ENCODE measurements around the gene SLC22A23. TPM values are rescaled to one million over a fixed set of nuclear protein-coding genes. Genes with fewer than 3 reads are reported as not detected.

SLC22A23 gene
- total RNA-seq, 1 donor from 2014 or later, result 0.95 TPM

DNA sequence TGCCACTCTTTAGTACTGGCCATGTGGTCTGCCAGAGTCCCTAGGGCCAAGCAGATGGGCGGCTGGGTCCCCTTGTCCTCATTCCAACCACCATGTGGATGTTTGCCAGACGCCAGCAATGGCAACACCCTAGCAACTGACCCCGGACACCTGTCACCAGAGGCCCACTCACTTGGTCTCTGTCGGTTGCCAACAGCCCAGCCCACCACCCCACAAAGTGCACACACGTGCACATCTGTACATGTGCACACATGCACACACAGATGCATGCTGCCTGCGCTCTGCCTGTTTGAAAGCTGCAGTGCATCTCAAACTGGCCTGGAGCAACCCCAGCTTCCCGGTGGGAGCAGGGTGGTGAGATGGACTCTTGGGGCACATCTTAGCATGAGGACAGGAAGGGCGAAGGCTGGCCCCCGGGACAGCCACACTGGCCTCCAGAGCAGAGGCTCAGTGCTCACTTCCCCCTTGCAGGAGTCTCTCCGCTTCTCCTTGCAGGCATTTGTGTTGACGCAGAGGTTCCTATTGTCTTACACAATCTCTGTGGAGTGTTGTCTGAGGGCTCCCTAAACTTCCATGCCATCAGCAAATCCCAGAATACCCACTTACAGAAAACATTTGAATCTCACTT lies 144.1 kb downstream of the SLC22A23 start:
- no peaks in the 10 kb centered on the region for H3K9me3 Mint-ChIP-seq
- TF ChIP-seq, protein P1, sequence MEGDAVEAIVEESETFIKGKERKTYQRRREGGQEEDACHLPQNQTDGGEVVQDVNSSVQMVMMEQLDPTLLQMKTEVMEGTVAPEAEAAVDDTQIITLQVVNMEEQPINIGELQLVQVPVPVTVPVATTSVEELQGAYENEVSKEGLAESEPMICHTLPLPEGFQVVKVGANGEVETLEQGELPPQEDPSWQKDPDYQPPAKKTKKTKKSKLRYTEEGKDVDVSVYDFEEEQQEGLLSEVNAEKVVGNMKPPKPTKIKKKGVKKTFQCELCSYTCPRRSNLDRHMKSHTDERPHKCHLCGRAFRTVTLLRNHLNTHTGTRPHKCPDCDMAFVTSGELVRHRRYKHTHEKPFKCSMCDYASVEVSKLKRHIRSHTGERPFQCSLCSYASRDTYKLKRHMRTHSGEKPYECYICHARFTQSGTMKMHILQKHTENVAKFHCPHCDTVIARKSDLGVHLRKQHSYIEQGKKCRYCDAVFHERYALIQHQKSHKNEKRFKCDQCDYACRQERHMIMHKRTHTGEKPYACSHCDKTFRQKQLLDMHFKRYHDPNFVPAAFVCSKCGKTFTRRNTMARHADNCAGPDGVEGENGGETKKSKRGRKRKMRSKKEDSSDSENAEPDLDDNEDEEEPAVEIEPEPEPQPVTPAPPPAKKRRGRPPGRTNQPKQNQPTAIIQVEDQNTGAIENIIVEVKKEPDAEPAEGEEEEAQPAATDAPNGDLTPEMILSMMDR (IDR thresholded peaks at IDR 0.05), result no peak
- no peaks in the 10 kb centered on the region for H3K4me1 Mint-ChIP-seq
- no peak for ATAC-seq (ENCODE audit: low read depth)
- intact Hi-C loops (cut with micrococcal nuclease), result no loop called here
- H3K27ac Mint-ChIP-seq, result no peak overlapping the region
- H3K36me3 Mint-ChIP-seq (ENCODE audit: low read depth), result no peaks in the 10 kb centered on the region
- DNase-seq, result no peak
- ChIA-PET POLR2A (no interaction called here), CTCF (no interaction called here)
- no peak overlapping the region for H3K4me3 Mint-ChIP-seq
- H3K27me3 Mint-ChIP-seq, result peaks cover 11% of the 10 kb centered on the region

DNA sequence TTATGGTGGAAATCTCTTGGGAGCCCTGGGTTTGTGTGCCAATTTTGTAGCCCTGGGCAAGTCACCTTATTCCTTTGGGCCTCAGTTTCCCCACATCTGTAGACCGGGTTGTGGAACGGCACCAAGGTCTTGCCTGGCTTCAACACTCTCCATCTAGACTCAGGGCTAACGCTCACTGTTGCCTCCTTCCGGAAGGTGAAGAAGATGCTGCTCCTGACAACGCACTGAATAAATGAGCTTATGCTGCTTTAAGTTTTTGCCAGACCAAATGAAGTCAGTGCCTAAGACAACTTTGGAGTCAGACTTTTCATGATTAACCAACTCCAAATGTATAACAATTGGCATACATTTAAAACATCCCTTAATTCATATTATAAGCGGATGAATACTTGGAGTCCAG lies 145.0 kb downstream of the SLC22A23 start:
- DNase-seq, result no peak
- TF ChIP-seq, protein P1 (IDR thresholded peaks at IDR 0.05), result no peak
- CTCF ChIA-PET, result no interaction called here
- Mint-ChIP-seq H3K4me3 (no peak overlapping the region), H3K4me1 (no peaks in the 10 kb centered on the region), H3K36me3 (ENCODE audit: low read depth) (no peaks in the 10 kb centered on the region), H3K9me3 (no peaks in the 10 kb centered on the region), H3K27ac (no peak overlapping the region), H3K27me3 (peaks cover 10% of the 10 kb centered on the region)
- no peak for ATAC-seq (ENCODE audit: low read depth)
- POLR2A ChIA-PET, result no interaction called here
- intact Hi-C loops (cut with micrococcal nuclease), result no loop called here

DNA sequence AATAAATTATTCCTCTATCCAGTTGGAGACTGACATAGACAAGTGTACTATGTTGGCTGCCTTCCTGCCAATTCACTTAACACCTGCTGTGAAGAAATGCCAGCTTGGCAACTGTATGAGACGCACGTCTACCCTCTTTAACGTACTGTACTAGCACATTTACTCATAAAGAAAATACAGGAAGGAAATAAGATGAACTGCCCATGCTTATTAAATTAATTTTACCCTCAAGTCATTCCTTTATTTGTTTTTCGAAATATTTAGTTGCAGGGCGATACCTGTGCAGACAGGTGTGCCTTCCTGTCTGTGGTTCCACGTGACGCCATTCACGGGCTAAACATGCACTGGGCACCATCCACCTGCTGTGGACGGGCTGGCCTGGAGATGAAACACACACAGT lies 146.1 kb downstream of the SLC22A23 start:
- no peak overlapping the region for H3K27ac Mint-ChIP-seq
- no peak for ATAC-seq (ENCODE audit: low read depth)
- H3K9me3 Mint-ChIP-seq, result no peaks in the 10 kb centered on the region
- H3K36me3 Mint-ChIP-seq (ENCODE audit: low read depth), result no peaks in the 10 kb centered on the region
- intact Hi-C loops (cut with micrococcal nuclease), result no loop called here
- no peak for DNase-seq
- no peak overlapping the region for H3K4me3 Mint-ChIP-seq
- CTCF ChIA-PET, result no interaction called here
- peaks cover 10% of the 10 kb centered on the region for H3K27me3 Mint-ChIP-seq
- TF ChIP-seq, protein P1 (IDR thresholded peaks at IDR 0.05), result no peak
- H3K4me1 Mint-ChIP-seq, result no peaks in the 10 kb centered on the region
- POLR2A ChIA-PET, result no interaction called here

DNA sequence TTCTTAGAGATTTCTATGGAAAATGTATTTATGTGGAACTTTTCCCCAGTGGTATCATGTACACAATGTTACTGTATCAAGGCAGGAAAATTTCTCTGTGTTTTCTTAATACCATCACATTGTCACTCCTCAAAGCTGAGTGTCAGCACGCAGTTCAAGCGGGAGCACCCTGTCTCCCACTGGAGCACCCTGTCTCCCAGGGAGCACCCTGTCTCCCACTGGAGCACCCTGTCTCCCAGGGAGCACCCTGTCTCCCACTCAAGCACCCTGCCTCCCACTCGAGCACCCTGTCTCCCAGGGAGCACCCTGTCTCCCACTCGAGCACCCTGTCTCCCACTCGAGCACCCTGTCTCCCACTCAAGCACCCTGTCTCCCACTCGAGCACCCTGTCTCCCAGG lies 146.8 kb downstream of the SLC22A23 start:
- no peak for ATAC-seq (ENCODE audit: low read depth)
- no peak for DNase-seq
- intact Hi-C loops (cut with micrococcal nuclease), result no loop called here
- ChIA-PET POLR2A (no interaction called here), CTCF (no interaction called here)
- Mint-ChIP-seq H3K9me3 (no peaks in the 10 kb centered on the region), H3K4me3 (no peak overlapping the region), H3K27me3 (peaks cover 13% of the 10 kb centered on the region), H3K27ac (no peak overlapping the region), H3K4me1 (no peaks in the 10 kb centered on the region), H3K36me3 (ENCODE audit: low read depth) (no peaks in the 10 kb centered on the region)
- TF ChIP-seq, protein P1 (IDR thresholded peaks at IDR 0.05), result no peak

DNA sequence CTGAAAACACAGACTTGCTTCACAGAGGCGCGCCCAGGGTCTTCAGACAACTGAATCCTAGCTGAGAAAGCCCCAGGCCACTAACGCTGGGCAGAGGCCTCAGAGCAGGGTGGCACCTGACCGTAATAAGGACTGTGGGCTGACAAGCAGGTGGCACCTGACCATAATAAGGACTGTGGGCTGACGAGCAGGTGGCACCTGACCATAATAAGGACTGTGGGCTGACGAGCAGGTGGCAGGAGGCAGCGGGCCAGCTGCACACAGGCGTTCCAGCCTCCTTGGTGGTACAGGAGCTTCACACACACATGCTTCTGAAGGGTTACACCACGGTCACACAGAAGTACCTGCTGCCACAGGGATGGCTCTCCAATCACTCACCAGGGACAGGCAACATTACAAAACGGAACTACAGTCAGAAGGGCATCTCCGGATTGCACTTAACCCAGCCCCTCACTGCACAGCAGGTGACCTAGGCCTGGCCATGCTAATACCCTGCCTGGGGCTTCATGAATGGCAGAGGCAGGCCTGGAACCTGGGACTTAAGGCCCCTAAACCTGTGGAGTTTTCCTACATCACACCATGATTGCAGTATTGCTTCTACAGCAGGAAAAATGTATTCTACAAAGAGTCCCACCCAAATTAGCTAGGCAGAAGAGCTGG lies 147.3 kb downstream of the SLC22A23 start:
- ATAC-seq (ENCODE audit: low read depth) (no peak), DNase-seq (no peak)
- ChIA-PET CTCF (no interaction called here), POLR2A (no interaction called here)
- H3K27me3 Mint-ChIP-seq, result peaks cover 11% of the 10 kb centered on the region
- TF ChIP-seq, protein P1 (IDR thresholded peaks at IDR 0.05), result no peak
- H3K4me1 Mint-ChIP-seq, result no peaks in the 10 kb centered on the region
- no peaks in the 10 kb centered on the region for H3K9me3 Mint-ChIP-seq
- no peaks in the 10 kb centered on the region for H3K36me3 Mint-ChIP-seq (ENCODE audit: low read depth)
- H3K4me3 Mint-ChIP-seq, result no peak overlapping the region
- H3K27ac Mint-ChIP-seq, result no peak overlapping the region
- intact Hi-C loops (cut with micrococcal nuclease), result no loop called here

All from activated B cell treated with CpG ODN at 0.5 μM for 24 hours (primary cell).